ENCODE data around the gene CTTNBP2.

Gene CTTNBP2

GRCh38 chr7:117824592-117824991 lies 48.6 kb downstream of the CTTNBP2 start:
- FAIRE-seq (no peak), DNase-seq (ENCODE audit: low spot score) (no peak)

GRCh38 chr7:117819558-117819957 lies 53.7 kb downstream of the CTTNBP2 start:
- no peak for FAIRE-seq

GRCh38 chr7:117818232-117818631 lies 55.0 kb downstream of the CTTNBP2 start:
- FAIRE-seq, result no peak
- DNase-seq (ENCODE audit: low spot score), result peak; percentile 6

More at GRCh38 chr7:117819558-117819957, 53.7 kb downstream of the CTTNBP2 start:
- DNase-seq (ENCODE audit: low spot score), result no peak

- no peak for FAIRE-seq
Observed at GRCh38 chr7:117816727-117817126, 56.5 kb downstream of the CTTNBP2 start.

GRCh38 chr7:117811696-117812095 lies 61.5 kb downstream of the CTTNBP2 start:
- FAIRE-seq (no peak), DNase-seq (ENCODE audit: low spot score) (no peak)

More at GRCh38 chr7:117816727-117817126, 56.5 kb downstream of the CTTNBP2 start:
- no peak for DNase-seq (ENCODE audit: low spot score)

GRCh38 chr7:117810642-117811512 lies 62.4 kb downstream of the CTTNBP2 start:
- no peak for DNase-seq (ENCODE audit: low spot score)

GRCh38 chr7:117809958-117810357 lies 63.3 kb downstream of the CTTNBP2 start:
- FAIRE-seq (no peak), DNase-seq (ENCODE audit: low spot score) (no peak)

More at GRCh38 chr7:117810642-117811512, 62.4 kb downstream of the CTTNBP2 start:
- no peak for FAIRE-seq

GRCh38 chr7:117808910-117809705 lies 64.1 kb downstream of the CTTNBP2 start:
- no peak for DNase-seq (ENCODE audit: low spot score)
- no peak for FAIRE-seq

GRCh38 chr7:117808341-117808757 lies 64.9 kb downstream of the CTTNBP2 start:
- DNase-seq (ENCODE audit: low spot score) (no peak), FAIRE-seq (no peak)

- DNase-seq (ENCODE audit: low spot score), result no peak
- FAIRE-seq, result no peak
Observed at GRCh38 chr7:117807676-117808075, 65.6 kb downstream of the CTTNBP2 start.

- DNase-seq (ENCODE audit: low spot score), result no peak
- no peak for FAIRE-seq
Observed at GRCh38 chr7:117806011-117806410, 67.2 kb downstream of the CTTNBP2 start.

- no peak for FAIRE-seq
Observed at GRCh38 chr7:117805241-117805640, 68.0 kb downstream of the CTTNBP2 start.

GRCh38 chr7:117803476-117803875 lies 69.8 kb downstream of the CTTNBP2 start:
- FAIRE-seq (no peak), DNase-seq (ENCODE audit: low spot score) (no peak)

More at GRCh38 chr7:117805241-117805640, 68.0 kb downstream of the CTTNBP2 start:
- no peak for DNase-seq (ENCODE audit: low spot score)

- FAIRE-seq (no peak), DNase-seq (ENCODE audit: low spot score) (no peak)
Observed at GRCh38 chr7:117802660-117803059, 70.6 kb downstream of the CTTNBP2 start.

GRCh38 chr7:117800841-117801240 lies 72.4 kb downstream of the CTTNBP2 start:
- DNase-seq (ENCODE audit: low spot score) (no peak), FAIRE-seq (no peak)

GRCh38 chr7:117800406-117800805 lies 72.8 kb downstream of the CTTNBP2 start:
- DNase-seq (ENCODE audit: low spot score) (no peak), FAIRE-seq (no peak)

GRCh38 chr7:117796889-117797288 lies 76.4 kb downstream of the CTTNBP2 start:
- DNase-seq (ENCODE audit: low spot score) (no peak), FAIRE-seq (no peak)

- DNase-seq (ENCODE audit: low spot score) (no peak), FAIRE-seq (no peak)
Observed at GRCh38 chr7:117793976-117794375, 79.3 kb downstream of the CTTNBP2 start.

GRCh38 chr7:117793521-117793920 lies 79.7 kb downstream of the CTTNBP2 start:
- DNase-seq (ENCODE audit: low spot score) (no peak), FAIRE-seq (no peak)

GRCh38 chr7:117791877-117792780 lies 81.1 kb downstream of the CTTNBP2 start:
- FAIRE-seq (no peak), DNase-seq (ENCODE audit: low spot score) (no peak)

GRCh38 chr7:117790731-117791130 lies 82.5 kb downstream of the CTTNBP2 start:
- DNase-seq (ENCODE audit: low spot score) (no peak), FAIRE-seq (no peak)

Measured in urothelium cell line (cell line).